ENCODE data around the gene BMAL1.

BMAL1 gene

DNA sequence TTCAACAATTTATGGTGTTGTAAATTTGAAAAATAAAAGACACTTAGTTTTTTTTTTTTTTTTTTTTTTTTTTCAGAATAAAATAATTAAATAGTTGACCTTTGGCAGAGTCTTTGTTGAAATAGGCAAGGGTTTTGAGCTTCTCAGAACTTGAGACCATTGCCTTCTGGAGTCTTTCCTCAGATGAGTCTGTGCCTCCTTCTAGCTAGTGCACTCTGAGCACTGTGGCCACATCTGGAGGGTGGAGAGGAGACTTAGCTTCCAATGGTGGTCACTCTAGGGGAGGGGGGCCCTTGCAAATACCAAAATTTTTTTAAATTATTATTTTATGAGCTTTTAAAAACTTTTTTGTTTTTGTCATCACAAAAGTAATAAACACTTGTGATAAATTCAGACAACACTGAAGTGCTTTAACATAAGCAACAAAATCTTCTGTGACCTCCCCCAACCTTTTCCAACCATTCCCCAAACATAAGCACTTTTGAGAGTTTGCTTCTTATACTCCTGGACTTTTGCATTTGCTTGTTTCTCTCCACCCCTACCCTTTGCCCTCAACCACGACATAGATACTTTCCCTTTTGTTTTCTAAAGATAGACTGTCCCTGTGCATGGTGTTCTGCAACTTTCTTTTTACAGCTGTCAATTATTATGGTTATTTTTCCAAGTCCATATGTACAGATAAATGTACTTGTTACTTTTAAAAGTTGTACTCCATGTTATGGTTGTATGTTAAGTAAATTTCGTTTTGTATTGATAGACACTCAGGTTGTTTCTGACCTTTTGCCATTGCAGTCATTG lies 41.1 kb downstream of the BMAL1 start:
- Histone ChIP-seq H4K20me1 (ENCODE audit: insufficient read depth, low read length) (no peaks in the 10 kb centered on the region), H3K27ac (ENCODE audit: low read depth, low read length, poor library complexity, severe bottlenecking) (no peak overlapping the region), H3K27me3 (ENCODE audit: insufficient read depth, low read length) (no peaks in the 10 kb centered on the region), H3K79me2 (ENCODE audit: insufficient read depth, low read length) (no peaks in the 10 kb centered on the region), H3F3A (ENCODE audit: insufficient read depth, low read length) (no peaks in the 10 kb centered on the region), H2AFZ (ENCODE audit: low read length) (no peak overlapping the region), H3K9ac (ENCODE audit: low read length) (no peak overlapping the region), H3K4me2 (ENCODE audit: low read length) (0 out of 2 replicates have a peak overlapping the region, but pooled peaks have one; percentile 8), H3K36me3 (ENCODE audit: insufficient read depth, low read length) (no peaks in the 10 kb centered on the region), H3K4me1 (ENCODE audit: insufficient read depth, low read length, severe bottlenecking) (peaks cover 6% of the 10 kb centered on the region), H3K9me3 (ENCODE audit: low read length) (no peaks in the 10 kb centered on the region), H3K9me2 (ENCODE audit: low read depth, low read length) (no peaks in the 10 kb centered on the region), H3K4me3 (ENCODE audit: low read depth, low read length, poor library complexity, severe bottlenecking) (no peak overlapping the region)
- TF ChIP-seq EZH2 (IDR thresholded peaks at IDR 0.05; ENCODE audit: borderline replicate concordance, low read length): no peak
- TF ChIP-seq, protein P1, sequence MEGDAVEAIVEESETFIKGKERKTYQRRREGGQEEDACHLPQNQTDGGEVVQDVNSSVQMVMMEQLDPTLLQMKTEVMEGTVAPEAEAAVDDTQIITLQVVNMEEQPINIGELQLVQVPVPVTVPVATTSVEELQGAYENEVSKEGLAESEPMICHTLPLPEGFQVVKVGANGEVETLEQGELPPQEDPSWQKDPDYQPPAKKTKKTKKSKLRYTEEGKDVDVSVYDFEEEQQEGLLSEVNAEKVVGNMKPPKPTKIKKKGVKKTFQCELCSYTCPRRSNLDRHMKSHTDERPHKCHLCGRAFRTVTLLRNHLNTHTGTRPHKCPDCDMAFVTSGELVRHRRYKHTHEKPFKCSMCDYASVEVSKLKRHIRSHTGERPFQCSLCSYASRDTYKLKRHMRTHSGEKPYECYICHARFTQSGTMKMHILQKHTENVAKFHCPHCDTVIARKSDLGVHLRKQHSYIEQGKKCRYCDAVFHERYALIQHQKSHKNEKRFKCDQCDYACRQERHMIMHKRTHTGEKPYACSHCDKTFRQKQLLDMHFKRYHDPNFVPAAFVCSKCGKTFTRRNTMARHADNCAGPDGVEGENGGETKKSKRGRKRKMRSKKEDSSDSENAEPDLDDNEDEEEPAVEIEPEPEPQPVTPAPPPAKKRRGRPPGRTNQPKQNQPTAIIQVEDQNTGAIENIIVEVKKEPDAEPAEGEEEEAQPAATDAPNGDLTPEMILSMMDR (IDR thresholded peaks at IDR 0.05; ENCODE audit: low read length): no peak

DNA sequence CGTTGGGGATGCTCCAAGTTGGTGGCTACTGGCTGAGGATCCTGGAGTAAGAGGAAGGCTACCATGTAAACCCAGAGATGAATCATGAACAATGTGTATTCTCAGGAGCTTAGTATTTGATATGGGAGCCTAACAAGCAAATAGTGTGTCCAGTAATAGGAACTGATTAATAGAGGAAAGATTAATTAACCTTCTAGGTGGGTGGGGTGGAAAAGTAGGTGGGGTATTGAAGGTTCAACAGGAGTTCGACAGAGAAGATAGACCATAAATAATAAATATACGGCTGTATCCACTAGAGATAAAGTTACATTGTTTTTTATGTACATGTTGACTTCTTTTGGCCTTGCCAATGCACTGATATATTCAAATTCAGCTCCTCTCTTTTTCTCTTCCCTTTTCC lies 43.1 kb downstream of the BMAL1 start:
- Histone ChIP-seq H2AFZ (ENCODE audit: low read length) (no peak overlapping the region), H4K20me1 (ENCODE audit: insufficient read depth, low read length) (no peaks in the 10 kb centered on the region), H3K27me3 (ENCODE audit: insufficient read depth, low read length) (no peaks in the 10 kb centered on the region), H3K4me1 (ENCODE audit: insufficient read depth, low read length, severe bottlenecking) (peaks cover 6% of the 10 kb centered on the region), H3K79me2 (ENCODE audit: insufficient read depth, low read length) (no peaks in the 10 kb centered on the region), H3K9me2 (ENCODE audit: low read depth, low read length) (no peaks in the 10 kb centered on the region), H3K27ac (ENCODE audit: low read depth, low read length, poor library complexity, severe bottlenecking) (no peak overlapping the region), H3K9ac (ENCODE audit: low read length) (no peak overlapping the region), H3K4me2 (ENCODE audit: low read length) (no peak overlapping the region), H3K9me3 (ENCODE audit: low read length) (no peaks in the 10 kb centered on the region), H3F3A (ENCODE audit: insufficient read depth, low read length) (no peaks in the 10 kb centered on the region), H3K4me3 (ENCODE audit: low read depth, low read length, poor library complexity, severe bottlenecking) (no peak overlapping the region), H3K36me3 (ENCODE audit: insufficient read depth, low read length) (no peaks in the 10 kb centered on the region)
- no peak for TF ChIP-seq EZH2 (IDR thresholded peaks at IDR 0.05; ENCODE audit: borderline replicate concordance, low read length)
- TF ChIP-seq, protein P1 (IDR thresholded peaks at IDR 0.05; ENCODE audit: low read length): no peak

DNA sequence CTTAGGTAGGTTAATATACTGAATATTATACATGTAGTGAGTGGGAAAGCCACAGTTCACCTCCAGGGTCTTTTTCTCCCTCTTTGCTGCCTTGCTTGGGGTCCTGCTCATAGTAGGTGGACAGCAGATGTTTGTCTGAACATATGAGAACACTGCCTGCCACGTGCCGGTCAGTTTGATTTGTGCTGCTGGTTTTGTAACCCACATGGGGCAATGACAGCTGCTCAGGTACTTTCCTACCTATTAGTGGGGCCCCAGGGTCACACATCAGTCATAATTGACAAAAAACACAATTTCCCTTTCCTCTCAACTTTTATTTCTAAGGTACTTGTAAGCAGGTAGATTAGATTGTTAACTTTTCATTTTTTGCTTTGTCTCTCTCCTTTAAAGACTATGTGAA lies 43.8 kb downstream of the BMAL1 start:
- Histone ChIP-seq H3K4me3 (ENCODE audit: low read depth, low read length, poor library complexity, severe bottlenecking) (no peak overlapping the region), H3K9me3 (ENCODE audit: low read length) (no peaks in the 10 kb centered on the region), H3K27ac (ENCODE audit: low read depth, low read length, poor library complexity, severe bottlenecking) (no peak overlapping the region), H4K20me1 (ENCODE audit: insufficient read depth, low read length) (no peaks in the 10 kb centered on the region), H3K9me2 (ENCODE audit: low read depth, low read length) (no peaks in the 10 kb centered on the region), H3K4me1 (ENCODE audit: insufficient read depth, low read length, severe bottlenecking) (peaks cover 6% of the 10 kb centered on the region), H2AFZ (ENCODE audit: low read length) (no peak overlapping the region), H3K79me2 (ENCODE audit: insufficient read depth, low read length) (no peaks in the 10 kb centered on the region), H3K27me3 (ENCODE audit: insufficient read depth, low read length) (no peaks in the 10 kb centered on the region), H3F3A (ENCODE audit: insufficient read depth, low read length) (no peaks in the 10 kb centered on the region), H3K36me3 (ENCODE audit: insufficient read depth, low read length) (no peaks in the 10 kb centered on the region), H3K9ac (ENCODE audit: low read length) (no peak overlapping the region), H3K4me2 (ENCODE audit: low read length) (no peak overlapping the region)
- TF ChIP-seq, protein P1 (IDR thresholded peaks at IDR 0.05; ENCODE audit: low read length): no peak
- no peak for TF ChIP-seq EZH2 (IDR thresholded peaks at IDR 0.05; ENCODE audit: borderline replicate concordance, low read length)

Data from OCI-LY1 (cell line).